OCI-LY3 (cell line): ENCODE results near the gene CAMTA1.
A peak's percentile ranks its signal among the peaks of the same experiment; 100 is the strongest.

ENCODE experiments used
- H2AFZ ChIP-seq: fragments of 200-600, 300-600 bp; shearing (Covaris generic); 2 replicates; pipeline ENCODE4 v1.6.0; 2014; ENCODE audit warnings: antibody characterized with exemption, low read depth, low read length
- H3K27ac ChIP-seq: fragments of 200-600, 300-600 bp; sonication (generic); 2 replicates; pipeline ENCODE4 v1.5.1; 2014; ENCODE audit warnings: mild to moderate bottlenecking, low read length, moderate library complexity, mixed read lengths
- H3K27me3 ChIP-seq: fragments of 200-600, 300-600 bp; sonication (generic); 2 replicates; pipeline ENCODE4 v1.6.1; 2014; ENCODE audit warnings: low read depth, low read length, mixed read lengths
- H3K36me3 ChIP-seq: fragments of 200-600, 300-600 bp; sonication (generic); replicated peaks from 2 replicates; pipeline ENCODE3; 2014; ENCODE audit warnings: low read depth, low read length, mixed read lengths
- H3K4me1 ChIP-seq: fragments of 300-600, 200-600 bp; sonication (generic); 2 replicates; pipeline ENCODE4 v1.6.1; 2014; ENCODE audit warnings: low read length, mixed read lengths
- H3K4me2 ChIP-seq: fragments of 200-600, 300-600 bp; sonication (generic); 2 replicates; pipeline ENCODE4 v1.6.1; 2014; ENCODE audit warnings: low read length, mixed read lengths
- H3K4me3 ChIP-seq: fragments of 300-600, 200-600 bp; sonication (generic); 2 replicates; pipeline ENCODE4 v1.5.1; 2014; ENCODE audit warnings: antibody characterized with exemption, mild to moderate bottlenecking, low read length, moderate library complexity
- H3K79me2 ChIP-seq: fragments of 300-600, 200-600 bp; shearing (Covaris generic); 2 replicates; pipeline ENCODE4 v1.6.1; 2014; ENCODE audit warnings: mild to moderate bottlenecking, low read length, mixed read lengths
- H3K9ac ChIP-seq: fragments of 300-600, 200-600 bp; shearing (Covaris generic); 2 replicates; pipeline ENCODE4 v1.6.0; 2014; ENCODE audit warnings: mild to moderate bottlenecking, low read length, moderate library complexity
- H3K9me3 ChIP-seq: fragments of 200-600, 300-600 bp; shearing (Covaris generic); 2 replicates; pipeline ENCODE4 v1.6.1; 2014; ENCODE audit warnings: low read length, mixed read lengths; ENCODE audit not compliant: insufficient read depth
- H4K20me1 ChIP-seq: fragments of 200-600, 300-600 bp; sonication (generic); 2 replicates; pipeline ENCODE4 v1.6.1; 2016; ENCODE audit warnings: low read length, mixed read lengths; ENCODE audit not compliant: insufficient read depth
- EZH2phosphoT487 ChIP-seq: fragments of 200-600 bp; shearing (Covaris generic); IDR thresholded peaks from 2 replicates; pipeline ENCODE4 v1.6.1; 2018; ENCODE audit warnings: antibody characterized with exemption, mixed run types, low read depth
- TF ChIP-seq, protein P1 (sequence below): fragments of 200-600, 300-600 bp; sonication (generic); IDR thresholded peaks from 2 replicates; pipeline ENCODE4 v1.5.1; 2014; ENCODE audit warnings: antibody characterized with exemption, low read length, low read depth

Gene CAMTA1

DNA sequence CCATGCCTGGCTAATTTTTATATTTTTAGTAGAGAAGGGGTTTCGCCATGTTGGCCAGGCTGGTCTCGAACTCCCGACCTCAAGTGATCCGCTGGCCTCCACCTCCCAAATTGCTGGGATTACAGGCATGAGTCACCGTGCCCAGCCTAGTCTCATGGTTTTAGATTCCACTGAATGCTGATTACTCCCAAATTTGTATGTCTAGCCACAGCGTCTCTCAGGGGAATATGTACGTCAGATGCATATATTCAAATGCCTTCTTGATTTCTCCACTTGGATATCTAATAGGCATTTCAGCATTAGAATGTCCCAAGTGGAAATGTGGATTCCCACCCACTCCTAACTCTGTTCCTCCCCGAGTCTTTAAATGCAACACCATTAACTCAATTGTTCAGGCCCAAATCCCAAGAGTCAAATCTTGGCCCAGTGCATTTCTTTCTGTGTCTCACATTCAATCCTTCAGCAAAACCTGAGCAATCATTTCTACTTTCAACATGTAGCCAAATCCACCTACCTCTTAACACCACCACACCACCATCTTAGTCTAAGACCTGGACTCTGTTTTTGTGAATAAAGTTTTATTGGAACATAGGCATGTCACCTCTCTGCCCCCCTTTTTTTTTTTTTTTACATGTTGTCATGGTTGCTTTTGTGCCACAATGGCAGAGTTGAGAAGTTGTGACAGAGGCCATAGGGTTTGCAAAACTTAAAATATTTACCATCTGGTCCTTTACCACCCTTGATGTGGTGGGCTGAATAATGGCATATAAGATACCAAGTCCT, 9.8 kb upstream of the CAMTA1 start:
- H3K4me3 ChIP-seq = no peak overlapping the region
- H3K27ac ChIP-seq = no peak overlapping the region

DNA sequence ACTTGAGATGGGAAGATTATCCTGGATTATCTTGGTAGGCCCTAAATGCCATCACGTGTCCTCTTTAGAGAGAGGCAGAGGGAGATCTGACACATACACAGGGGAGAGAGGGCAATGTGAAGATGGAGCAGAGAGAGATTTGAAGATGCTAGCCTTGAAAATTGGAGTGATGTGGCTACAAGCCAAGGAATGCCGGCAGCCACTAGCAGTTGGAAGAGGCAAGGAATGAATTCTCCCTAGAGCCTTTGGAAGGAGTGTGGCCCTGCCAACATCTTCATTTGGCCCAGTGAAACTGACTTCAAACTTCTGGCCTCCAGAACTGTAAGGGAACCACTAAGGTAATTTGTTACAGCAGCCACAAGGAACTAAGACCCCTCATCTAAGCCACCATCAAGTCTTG, 8.9 kb upstream of the CAMTA1 start:
- Histone ChIP-seq H3K4me1 (peaks cover 15% of the 10 kb centered on the region), H4K20me1 (no peaks in the 10 kb centered on the region), H3K9me3 (0 out of 2 replicates have a peak, but pooled peaks cover 6% of the 10 kb centered on the region), H2AFZ (no peak overlapping the region), H3K79me2 (no peaks in the 10 kb centered on the region), H3K27me3 (no peaks in the 10 kb centered on the region), H3K36me3 (no peaks in the 10 kb centered on the region), H3K27ac (no peak overlapping the region), H3K4me2 (no peak overlapping the region), H3K4me3 (no peak overlapping the region), H3K9ac (no peak overlapping the region)
- TF ChIP-seq EZH2phosphoT487 = no peak
- TF ChIP-seq, protein P1, sequence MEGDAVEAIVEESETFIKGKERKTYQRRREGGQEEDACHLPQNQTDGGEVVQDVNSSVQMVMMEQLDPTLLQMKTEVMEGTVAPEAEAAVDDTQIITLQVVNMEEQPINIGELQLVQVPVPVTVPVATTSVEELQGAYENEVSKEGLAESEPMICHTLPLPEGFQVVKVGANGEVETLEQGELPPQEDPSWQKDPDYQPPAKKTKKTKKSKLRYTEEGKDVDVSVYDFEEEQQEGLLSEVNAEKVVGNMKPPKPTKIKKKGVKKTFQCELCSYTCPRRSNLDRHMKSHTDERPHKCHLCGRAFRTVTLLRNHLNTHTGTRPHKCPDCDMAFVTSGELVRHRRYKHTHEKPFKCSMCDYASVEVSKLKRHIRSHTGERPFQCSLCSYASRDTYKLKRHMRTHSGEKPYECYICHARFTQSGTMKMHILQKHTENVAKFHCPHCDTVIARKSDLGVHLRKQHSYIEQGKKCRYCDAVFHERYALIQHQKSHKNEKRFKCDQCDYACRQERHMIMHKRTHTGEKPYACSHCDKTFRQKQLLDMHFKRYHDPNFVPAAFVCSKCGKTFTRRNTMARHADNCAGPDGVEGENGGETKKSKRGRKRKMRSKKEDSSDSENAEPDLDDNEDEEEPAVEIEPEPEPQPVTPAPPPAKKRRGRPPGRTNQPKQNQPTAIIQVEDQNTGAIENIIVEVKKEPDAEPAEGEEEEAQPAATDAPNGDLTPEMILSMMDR = no peak

More for the DNA sequence above, 9.8 kb upstream of the CAMTA1 start:
- Histone ChIP-seq H3K4me1 (peaks cover 15% of the 10 kb centered on the region), H2AFZ (no peak overlapping the region), H3K27me3 (no peaks in the 10 kb centered on the region), H3K79me2 (no peaks in the 10 kb centered on the region), H4K20me1 (no peaks in the 10 kb centered on the region), H3K9me3 (0 out of 2 replicates have a peak, but pooled peaks cover 6% of the 10 kb centered on the region), H3K4me2 (no peak overlapping the region), H3K36me3 (no peaks in the 10 kb centered on the region), H3K9ac (no peak overlapping the region)
- TF ChIP-seq EZH2phosphoT487 = no peak
- TF ChIP-seq, protein P1 = no peak

DNA sequence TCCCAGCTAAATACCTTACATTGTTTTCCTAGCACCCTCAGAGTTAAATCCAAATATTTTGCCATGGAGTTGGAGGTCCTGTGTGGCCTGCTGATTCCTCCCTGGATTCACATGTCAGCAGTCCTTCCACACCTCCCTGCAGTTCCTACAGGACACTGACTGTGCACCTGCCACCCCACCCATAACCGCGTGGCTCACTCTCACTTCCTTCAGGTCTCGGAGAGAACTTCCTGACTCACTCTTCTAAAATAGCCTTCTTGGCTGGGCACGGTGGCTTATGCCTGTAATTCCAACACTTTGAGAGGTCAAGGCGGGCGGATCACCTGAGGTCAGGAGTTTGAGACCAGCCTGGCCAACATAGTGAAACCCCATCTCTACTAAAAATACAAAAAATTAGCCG, 8.4 kb upstream of the CAMTA1 start:
- TF ChIP-seq, protein P1 = no peak
- TF ChIP-seq EZH2phosphoT487 = no peak
- no peaks in the 10 kb centered on the region for H3K27me3 ChIP-seq
- no peaks in the 10 kb centered on the region for H4K20me1 ChIP-seq
- H3K4me3 ChIP-seq = no peak overlapping the region
- no peaks in the 10 kb centered on the region for H3K79me2 ChIP-seq
- no peak overlapping the region for H2AFZ ChIP-seq
- 0 out of 2 replicates have a peak, but pooled peaks cover 6% of the 10 kb centered on the region for H3K9me3 ChIP-seq
- H3K4me1 ChIP-seq = peaks cover 15% of the 10 kb centered on the region
- no peak overlapping the region for H3K27ac ChIP-seq
- no peak overlapping the region; the same call in 1 of the 2 replicates for H3K4me2 ChIP-seq
- no peaks in the 10 kb centered on the region for H3K36me3 ChIP-seq
- H3K9ac ChIP-seq = no peak overlapping the region

DNA sequence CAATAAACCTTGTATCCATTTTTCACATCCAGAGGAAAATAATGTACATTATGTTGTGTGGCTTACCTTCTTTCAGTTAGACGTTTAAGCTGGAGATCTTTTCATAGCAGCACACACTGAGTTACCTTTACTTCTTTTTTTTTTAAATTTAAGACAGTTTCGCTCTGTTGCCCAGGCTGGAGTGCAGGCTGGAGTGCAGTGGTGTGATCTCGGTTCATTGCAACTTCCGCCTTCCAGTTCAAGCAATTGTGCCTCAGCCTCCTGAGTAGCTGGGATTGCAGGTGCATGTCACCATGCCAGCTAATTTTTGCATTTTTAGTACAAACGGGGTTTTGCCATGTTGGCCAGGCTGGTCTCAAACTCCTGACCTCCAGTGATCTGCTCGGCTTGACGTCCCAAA, 7.4 kb upstream of the CAMTA1 start:
- H3K4me2 ChIP-seq = peak overlapping the region; percentile 26; the same call in 1 of the 2 replicates
- peaks cover 15% of the 10 kb centered on the region for H3K4me1 ChIP-seq
- H3K36me3 ChIP-seq = no peaks in the 10 kb centered on the region
- H3K9me3 ChIP-seq = 0 out of 2 replicates have a peak, but pooled peaks cover 6% of the 10 kb centered on the region
- H3K27ac ChIP-seq = no peak overlapping the region
- H3K27me3 ChIP-seq = no peaks in the 10 kb centered on the region
- H2AFZ ChIP-seq = no peak overlapping the region
- TF ChIP-seq, protein P1 = no peak
- TF ChIP-seq EZH2phosphoT487 = no peak
- no peak overlapping the region for H3K4me3 ChIP-seq
- H3K9ac ChIP-seq = no peak overlapping the region
- no peaks in the 10 kb centered on the region for H3K79me2 ChIP-seq
- no peaks in the 10 kb centered on the region for H4K20me1 ChIP-seq
